T-helper 17 cell (primary cell): ENCODE data around the gene UXT. TPM values are rescaled to one million over a fixed set of nuclear protein-coding genes. Genes with fewer than 3 reads are reported as not detected.

Source experiments
- total RNA-seq, 4 donors: library from RNA in 2 of 4; stranded (reverse) in 2 of 4; gene quantifications; one replicate each; pipeline ENCODE4 v1.2.3 and lab custom pipeline; 2022 to 2026

UXT gene
- total RNA-seq, 2 donors from 2014 or later = 164 to 185 TPM

Other genes with a start within 250 kb of the UXT start
- gene ZNF41, start 176.0 kb downstream of the UXT start, total RNA-seq = 1 to 10 TPM; 8.4 to 8.6 TPM
- 100 to 1,000 TPM; 132 to 140 TPM for gene ARAF, start 98.0 kb downstream of the UXT start, total RNA-seq
- gene TIMP1, start 76.7 kb downstream of the UXT start, total RNA-seq = 100 to 1,000 TPM in 1 of 2 donors, 10 to 100 TPM in 1; 94.5 to 143 TPM
- 1 to 10 TPM in 1 of 2 donors, under 1 TPM in 1; 0.52 to 1.1 TPM for gene SYN1, start 39.3 kb downstream of the UXT start, total RNA-seq
- 10 to 100 TPM; 17.7 to 25.3 TPM for gene CFP, start 29.2 kb downstream of the UXT start, total RNA-seq
- gene ELK1, start 8.6 kb downstream of the UXT start, total RNA-seq = 10 to 100 TPM; 33.0 to 33.2 TPM
- gene ZNF81, start 177.7 kb upstream of the UXT start, total RNA-seq = 10 to 100 TPM; 10.0 to 10.4 TPM